ENCODE measurements around the gene PRDM10.

The PRDM10 gene

DNA sequence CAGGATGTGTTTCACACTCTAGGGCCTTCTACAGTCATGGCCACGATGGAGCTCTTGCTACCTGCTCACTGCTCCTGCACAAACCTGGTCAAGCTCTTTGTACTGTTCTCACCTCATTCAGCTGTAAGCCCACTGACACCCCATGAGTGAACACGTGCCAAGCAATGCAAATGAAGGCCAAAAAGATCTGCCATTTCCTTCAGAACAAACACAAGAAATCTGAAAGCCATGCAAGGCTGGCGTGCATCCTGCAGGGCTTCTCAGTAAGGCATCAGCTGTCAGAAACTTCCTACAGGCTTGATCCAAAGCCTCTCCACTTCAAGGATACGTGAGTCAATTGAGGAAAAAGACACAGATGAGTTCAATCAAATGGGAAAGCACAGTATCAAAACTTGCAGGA lies 63.1 kb downstream of the PRDM10 start:
- no peak for DNase-seq

DNA sequence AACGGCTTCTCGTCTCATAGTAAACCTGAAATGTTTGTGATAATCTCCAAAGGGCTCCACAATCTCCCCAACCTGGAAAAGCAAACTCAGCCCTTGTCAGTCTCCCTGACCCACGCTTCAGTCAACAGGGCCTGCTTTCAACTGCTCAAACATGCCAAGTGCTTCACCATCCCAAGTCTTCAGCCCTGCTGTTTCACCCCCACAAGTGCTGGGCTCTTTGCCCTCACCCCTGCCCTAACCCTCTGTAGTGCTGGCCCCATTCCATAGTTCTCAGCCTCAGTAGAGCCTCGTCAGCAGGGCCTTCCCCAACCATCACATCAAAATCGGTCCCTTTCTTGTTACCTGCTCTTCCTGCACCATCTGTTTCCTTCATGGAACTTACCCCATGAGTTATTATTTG lies 63.9 kb downstream of the PRDM10 start:
- DNase-seq: no peak

DNA sequence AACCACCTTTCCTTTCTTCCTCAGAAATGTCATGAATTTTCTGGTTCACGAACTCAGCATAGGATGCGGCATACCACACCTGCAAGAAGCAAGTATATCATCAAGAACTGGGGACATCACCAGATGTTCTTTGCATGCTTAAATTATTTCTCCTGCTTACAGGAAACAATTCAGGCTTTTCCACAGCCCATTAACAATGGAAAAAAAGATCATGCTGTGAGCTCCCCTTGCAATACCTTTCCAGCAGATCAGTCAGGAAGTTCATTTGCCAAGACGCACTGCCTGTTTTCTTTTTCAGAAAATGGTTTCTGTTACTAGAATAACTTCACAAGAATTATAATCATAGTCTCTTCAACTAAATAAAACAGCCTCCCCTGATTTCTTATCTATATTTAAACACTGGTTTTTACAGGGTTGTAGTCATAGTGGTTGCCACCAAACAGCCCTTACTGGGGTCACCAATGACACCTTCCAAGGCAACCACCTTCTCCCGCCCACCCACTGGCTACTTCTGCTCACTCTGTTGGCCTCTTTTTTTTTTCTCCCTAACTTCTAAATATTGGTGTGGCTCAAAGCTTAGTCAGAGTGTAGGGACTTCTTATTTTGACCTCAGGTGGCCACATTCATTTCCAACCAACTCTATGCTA lies 64.9 kb downstream of the PRDM10 start:
- DNase-seq: no peak

DNA sequence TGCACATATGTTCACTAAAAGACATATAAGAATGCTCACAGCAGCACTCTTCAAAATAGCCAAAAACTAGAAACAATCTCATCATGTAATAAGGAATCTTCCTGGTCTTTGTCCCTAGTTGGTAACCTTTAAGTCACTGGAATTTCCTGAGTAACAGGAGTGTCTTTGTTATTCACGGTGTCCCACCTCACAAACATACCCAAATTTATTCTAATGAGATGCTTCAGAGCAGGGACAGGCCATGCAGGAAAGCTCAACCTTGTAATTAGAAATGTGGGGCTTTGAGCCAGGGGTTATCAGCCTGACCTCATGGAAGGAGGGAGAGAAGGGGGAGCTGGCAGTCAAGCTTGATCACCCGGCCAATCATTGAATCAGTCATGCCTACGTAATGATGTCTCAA lies 66.9 kb downstream of the PRDM10 start:
- DNase-seq: no peak

DNA sequence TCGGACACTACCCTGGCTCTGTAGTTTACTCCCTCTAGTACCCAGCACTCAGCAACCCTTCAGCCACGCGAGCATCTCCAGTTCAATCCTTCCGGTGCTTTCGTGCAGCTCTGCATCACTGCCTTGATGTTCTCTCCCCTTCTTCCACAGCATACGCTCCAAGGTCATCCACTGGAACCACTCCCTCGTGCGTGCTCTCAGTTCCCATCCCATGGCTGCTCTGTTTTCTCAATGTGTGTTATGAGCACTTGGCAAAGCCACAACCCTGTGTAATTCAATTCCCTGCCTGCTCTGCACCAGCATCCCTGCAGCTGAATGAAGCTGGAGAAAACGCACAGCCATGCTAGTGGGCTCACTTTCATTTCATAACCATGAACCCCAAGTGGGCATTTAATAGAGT lies 68.7 kb downstream of the PRDM10 start:
- no peak for DNase-seq

DNA sequence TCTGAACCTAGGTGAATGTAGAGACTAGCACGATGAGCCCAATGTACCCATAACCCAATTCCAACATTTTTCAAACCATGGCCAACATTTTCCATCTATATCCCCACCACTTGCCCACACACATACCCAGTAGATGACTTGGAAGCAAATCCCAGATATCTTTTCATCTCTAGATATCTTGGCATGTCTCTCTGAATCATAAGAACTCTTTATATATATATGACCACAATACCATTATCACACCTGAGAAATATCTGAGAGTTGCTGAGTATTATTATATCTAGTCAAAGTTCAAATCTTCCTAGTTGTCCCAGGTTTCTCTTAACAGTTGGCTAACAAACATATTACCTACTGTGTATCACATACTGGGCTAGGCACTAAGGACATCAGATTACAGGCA lies 69.4 kb downstream of the PRDM10 start:
- no peak for DNase-seq

DNA sequence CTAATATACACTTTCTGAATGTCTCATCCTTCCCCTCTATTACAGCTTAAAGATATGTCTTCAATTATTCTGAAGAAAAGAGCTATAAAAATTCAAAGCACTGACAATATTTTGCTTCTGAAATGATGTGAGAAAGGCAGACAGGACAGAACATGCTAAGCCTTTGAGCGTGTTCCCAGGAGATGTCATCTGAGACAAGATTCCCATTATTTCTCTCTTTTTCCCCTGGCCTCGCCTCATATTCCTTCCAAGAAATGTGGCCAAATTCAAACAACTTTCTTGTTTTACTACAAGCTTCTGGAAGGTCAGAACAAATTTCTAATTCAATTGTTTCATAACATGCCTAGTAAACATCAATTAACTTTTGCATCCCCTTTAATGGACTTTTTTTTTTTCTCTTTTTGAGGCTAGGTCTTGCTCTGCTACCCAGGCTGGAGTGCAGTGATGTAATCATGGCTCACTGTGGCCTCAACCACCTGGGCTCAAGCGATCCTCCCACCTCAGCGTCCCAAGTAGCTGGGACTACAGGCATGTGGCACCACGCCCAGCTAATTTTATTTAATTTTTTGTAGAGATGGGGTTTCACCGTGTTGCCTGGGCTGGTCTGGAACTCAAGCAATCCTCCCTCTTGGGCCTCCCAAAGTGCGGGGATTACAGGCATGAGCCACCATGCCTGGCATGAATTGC lies 70.1 kb downstream of the PRDM10 start:
- no peak for DNase-seq

DNA sequence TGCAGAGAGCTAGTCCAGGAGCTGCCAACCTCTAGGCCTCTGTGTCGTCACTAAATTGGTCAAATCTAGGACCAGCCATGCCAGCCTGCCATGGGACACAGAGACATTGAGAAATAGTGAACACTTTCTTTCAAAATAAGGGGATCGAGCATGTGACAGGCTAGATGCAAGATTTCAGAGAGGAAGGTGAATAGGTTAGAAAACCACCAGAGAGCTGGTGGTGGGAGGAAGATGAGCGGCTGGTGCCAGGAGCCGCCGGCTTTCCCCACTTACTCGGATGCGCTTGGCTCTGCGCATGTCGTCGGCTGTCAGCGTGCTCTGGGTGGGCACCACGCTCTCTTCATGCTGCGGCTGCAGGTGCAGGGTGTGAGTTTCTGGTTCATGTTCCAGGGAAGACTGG lies 71.9 kb downstream of the PRDM10 start:
- no peak for DNase-seq

DNA sequence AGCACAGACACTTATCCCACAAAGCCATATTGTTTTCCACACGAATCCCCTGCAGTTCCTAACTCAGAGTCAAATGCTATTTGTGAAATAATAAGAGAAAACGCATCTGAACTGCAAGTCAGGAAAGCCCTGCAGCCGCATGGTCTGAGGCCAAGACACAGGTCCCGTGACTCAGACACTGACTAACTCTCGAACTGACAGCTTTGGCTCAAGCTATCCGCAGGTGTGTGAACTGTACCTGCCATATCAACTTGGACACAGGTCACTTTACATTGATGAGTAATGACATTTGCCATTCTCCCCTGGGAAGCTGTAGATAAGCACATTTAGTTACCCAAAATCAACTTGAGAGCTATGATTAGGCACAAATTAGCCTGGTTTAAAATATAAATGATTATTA lies 72.3 kb downstream of the PRDM10 start:
- no peak for DNase-seq

DNA sequence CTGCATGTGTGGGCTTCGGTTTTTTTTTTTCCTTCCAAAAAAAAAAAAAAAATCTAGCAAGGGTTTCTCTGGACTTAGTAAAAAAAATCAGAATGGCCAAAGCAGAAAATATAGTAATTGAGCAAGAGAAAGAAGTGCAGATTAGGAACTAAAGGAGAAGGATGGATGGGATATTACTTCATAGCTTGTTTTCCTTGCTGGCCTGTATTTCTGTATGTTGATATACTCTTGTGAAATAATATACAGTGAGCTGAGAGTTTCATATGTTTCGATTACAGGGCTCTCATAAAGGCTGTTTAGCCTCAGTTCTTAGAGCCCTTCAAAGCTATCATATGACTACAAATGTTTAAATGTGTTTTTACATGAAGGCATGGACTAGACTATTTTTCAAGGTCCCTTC lies 72.9 kb downstream of the PRDM10 start:
- DNase-seq: no peak

DNA sequence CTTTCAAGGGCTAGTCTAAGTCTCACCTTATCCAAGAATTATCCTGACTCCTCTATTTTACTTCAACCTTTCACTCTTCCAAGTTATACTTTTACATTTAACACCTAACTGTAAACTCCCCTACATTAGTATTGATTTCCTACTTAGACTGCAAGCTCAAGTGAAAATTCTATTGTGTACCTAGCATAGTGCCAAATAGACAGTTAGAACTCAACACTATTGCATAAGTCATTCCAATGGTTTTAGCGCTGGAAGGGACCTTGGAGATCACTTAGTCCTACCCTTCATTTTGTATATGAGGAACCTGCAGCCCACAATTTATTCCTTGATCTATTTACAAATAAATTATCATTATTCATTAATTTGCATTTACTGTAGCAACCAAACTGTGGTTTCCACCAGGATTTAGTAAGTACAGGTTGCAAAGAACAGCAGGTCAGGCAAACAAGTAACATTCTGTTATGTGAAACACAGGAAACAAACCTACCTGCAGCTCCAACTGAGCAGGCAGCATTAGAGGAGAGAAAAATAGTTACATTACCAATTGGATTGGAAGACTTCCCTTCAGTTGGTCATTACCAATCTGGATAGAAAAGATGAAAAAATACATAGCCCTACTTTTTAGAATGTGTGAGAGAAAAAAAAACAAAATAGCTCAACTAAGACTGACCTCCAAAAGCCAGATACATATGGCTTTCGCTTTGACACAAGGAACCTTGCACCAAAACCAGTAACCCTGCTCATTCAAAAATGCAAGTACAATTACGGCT lies 73.5 kb downstream of the PRDM10 start:
- DNase-seq: no peak

DNA sequence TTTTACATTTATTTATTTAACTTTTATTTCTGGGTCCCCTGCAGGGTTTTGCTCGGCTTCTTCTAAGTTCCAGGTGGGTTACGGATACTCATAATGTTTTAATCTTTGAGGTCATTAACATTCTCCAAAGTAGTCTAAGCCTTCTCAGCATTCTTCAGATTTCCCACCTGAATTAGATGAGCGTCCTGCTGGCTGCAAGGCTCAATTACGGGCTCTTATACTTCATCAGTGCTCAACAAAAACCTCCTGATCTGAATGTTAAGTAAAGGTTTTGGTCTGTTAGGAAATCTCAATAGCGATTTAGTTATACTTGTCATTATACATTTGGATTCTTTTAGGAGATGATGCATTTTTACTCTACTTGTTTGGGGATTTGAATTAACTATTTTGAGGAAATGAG lies 80.0 kb downstream of the PRDM10 start:
- no peak for DNase-seq

DNA sequence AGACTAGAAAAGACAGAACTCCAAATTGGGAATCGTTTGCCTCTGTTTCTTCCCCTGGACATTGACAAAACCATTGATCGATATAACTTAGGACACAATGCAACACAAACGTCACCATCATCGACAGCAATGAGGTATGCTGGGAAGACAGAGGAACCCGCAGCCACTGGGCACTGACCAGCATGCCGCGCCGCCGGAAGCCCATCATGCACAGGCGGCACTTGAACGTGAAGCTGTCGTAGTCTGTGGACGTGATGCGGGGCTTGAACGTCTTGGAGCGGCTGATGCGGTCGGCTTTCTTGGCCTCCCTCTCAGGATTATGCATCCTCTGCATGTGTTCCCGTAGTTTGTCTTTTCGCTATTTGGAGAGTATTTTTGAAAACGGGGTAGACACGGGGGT lies 84.3 kb downstream of the PRDM10 start:
- DNase-seq: no peak

DNA sequence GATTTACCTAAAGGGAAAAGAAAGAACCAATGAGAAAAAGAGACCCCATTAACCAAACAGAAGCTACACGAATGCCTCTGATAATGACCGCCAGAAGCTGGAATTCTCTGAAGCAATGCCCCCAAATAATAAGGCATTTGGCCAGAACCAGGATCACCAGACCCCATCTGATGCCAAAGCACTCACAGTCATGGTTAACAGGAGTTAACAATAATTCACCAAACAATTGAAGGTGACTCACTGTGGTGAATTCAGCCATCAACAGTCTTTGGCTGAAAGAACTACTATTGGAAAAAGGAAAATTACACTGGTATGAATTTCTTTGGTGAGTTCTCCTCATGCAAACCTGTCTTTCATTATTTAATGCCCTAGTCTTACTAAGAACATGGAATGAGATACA lies 85.4 kb downstream of the PRDM10 start:
- no peak for DNase-seq

DNA sequence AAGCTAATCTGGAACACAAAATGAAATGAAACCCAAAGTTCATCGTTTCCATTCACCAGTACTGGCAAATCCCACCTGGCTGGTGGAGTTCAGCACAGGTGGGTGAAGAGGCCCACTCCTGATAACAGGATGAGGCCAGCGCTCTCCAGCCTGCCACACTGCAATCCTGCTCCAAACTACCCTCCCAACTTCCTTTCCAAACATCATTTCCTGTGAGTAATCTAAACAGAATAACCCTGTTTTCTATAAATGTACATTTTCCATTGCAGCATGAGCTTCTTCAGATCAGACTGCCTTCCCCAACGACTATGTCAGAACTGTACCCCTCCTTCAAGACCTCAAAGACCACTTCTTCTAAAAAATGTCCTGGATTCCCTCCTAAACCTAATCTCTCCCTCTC lies 91.3 kb downstream of the PRDM10 start:
- no peak for DNase-seq

DNA sequence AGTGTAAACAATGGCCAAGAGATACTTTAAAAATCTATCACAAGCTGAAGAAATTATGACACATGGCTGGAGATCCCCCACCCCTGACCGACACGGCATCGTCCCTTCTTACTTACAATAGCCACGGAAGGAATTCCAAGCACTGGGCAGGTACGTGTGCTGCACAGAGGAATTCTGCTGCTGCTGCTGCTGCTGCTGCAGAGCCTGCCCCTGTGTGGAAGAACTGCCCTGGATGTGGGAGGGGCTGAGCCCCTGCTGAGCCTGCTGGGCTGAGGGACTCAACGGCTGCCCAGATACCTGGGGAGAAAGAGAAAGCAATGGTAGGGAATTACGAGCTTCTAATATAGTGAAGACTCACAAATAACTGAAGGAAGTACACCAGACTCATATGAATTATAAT lies 92.3 kb downstream of the PRDM10 start:
- DNase-seq: no peak

DNA sequence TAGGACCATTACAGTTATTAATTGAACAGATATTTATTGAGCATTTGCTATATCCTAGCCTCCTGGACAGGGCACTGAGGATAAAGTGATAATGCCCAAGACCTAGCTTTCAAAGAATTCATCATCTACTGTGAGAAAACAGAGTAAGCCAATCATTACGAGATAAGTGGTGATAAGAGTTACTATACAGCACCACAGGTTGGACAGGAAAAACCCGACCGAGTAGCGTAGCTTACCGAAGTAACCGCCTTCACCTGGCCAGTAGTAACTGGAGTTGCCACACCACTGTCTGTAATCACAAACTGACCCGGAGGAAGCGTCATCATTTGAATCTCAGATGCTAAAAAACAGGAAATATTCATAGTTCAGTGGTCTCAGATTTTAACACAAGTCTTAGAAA lies 97.2 kb downstream of the PRDM10 start:
- no peak for DNase-seq

DNA sequence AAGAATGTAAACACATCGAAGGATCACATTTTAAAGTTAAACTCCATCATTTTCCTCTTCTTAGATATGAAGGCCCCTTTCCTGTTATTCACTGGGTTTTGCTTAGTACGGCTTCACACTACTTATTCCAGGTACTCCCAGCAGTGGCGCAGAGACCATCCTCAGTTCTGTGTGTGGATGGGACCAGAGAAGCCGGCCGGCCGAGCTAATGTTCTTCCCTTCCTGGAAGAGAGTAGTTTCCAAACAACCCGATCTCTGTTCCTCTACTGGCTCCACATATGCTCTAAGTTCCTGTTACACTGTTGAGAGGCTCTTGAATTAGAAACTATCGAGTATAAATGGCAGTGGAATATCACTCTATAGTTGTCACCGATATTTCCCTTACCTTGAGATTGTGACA lies 106.6 kb downstream of the PRDM10 start:
- no peak for DNase-seq

DNA sequence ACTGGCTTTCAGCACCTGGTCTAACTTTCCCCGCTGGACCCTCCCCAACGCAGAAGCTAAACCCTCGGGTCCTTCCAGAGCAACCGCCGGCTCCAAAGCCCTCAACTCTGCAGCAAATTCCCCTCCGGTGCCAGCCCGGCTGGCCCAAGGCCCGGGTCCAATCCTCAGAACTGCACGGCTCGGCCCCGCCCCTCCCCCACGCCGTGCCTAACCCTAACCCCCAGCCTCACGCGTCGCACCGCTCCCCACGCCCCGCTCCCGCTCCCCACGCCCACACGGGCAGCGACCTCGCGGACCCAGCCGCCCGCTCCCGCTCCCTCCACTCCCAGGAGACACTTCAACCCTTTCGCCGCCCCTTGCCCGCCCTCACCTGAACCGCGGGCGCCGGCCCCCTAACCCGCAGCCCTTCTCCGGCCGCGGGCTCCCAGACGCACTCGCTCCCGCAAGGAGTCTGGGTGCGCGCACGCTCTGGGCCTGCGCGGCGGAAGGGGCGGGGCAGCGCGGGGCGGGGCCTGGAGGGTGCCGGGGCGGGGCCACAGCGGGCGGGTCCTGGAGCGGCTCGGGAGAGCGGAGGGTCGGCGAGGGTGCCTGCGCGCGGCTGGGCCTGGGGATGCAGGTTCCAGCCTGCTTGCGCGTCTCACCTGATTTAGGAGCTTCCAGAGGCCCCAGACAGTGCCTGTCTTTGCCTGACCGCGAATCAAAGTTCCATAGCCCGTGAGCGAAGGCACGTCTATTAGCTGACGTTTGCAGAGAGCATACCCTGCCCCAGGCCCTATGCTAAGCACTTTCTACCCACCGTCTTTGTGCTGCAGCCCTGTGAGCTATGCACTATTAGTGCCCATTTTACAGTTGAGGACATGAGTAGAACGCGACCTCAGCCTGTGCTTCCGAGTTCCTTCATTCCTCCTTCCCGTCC lies 107.3 kb downstream of the PRDM10 start, which contains the start of gene NFRKB:
Gene NFRKB, minus strand, starts transcription at position 453 of the 916 bp plus-strand sequence. CDS start 2,729 bp downstream, outside the sequence.
- peak; percentile 93 for DNase-seq

DNA sequence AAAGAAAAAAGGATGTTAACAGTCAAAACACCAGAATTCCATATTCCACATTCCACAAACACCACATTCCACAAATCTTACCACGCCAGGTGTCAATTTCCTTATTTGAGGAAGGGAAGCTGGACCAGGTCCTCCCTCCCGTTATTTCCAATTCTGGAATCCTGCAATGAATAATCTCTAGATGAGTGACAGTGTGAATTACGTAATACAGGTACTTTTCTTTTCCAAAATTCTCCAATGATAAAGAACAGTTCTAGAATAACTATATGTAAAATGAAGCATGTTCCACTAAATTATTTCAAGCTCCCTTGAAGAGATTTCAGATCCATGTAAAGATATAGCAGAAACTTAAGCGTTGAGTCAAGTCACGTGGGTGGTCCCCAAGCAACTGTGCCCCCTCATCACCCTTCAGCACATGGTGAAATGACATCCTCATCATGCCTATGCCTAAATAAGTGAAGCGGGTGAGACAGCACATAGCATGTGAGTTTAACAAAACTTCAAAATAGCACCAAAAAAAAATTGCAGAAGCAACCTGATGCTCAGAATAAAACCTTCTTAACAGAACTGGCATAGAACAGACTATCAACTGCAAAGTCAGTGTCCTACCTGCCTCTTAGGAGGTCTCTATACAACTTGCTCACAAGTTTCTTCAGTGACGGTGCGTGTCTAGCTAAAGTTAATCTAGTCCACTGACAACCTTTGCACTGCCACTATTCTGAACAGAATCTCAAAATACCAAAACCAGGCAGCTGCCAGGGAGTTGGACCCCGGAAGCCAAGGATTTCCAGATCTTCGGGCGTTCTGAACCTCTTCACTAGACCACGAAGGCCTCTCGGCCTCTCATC lies 108.1 kb downstream of the PRDM10 start:
- no peak for DNase-seq

DNA sequence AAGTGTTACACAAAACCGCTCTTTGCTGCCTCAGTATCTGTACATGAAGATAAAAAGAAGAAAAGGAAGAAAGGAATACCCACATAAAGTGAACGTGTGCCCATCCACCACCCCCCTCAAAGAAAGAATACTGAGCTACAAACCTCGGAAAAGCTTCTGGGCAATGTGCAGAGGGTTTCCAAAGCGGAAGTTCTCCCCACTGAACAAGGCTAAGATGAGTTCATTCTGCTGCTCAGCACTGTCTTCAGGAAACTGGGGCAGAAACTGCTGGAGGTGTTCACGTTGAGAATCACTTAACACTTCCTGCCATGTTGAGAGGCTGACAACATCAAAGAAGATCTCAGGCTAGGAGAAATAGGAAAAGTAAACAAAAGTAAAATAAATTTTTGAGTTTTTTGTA lies 114.2 kb downstream of the PRDM10 start:
- DNase-seq: no peak

DNA sequence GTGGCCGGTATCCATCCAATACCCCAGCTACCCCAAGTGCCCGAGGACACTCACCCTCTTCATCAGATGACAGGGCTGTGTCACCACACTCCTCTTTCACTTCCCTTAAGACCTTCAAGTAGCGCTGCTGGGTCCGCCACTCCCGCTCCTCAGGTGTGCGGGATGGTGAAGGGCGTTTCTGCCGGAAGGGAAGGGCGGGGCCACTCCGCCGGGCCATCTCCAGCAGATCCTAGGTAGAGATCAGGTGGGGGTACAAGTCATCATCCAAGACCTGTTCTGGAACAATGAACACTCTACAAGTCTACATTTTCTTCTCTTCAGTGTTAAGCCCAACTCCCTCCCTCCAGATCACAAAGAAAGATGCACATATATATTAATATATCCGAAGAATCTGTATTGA lies 117.3 kb downstream of the PRDM10 start:
- no peak for DNase-seq
